ENCODE measurements around the gene HOPX.

HOPX gene

DNA sequence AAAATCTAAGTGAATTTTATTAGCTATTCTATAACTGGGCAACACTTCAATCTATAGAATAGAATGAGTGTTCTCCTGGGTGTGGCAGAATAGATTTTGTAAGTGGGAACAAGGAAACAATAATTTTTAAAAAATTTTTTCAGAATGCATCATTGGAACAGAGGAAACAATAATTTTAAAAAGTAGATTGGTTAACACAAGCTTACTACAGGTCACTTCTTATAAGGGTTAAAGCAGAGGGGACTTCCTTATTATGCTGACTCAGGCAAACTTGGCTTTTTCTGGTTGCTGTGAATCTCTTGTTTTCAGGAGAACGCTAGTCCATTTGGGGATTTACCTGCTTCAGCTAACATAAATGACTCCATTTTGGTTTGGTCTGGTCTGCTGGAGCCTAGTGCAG is 52.5 kb downstream of the HOPX start:
- Histone ChIP-seq H3K9me3 (ENCODE audit: severe bottlenecking) (peaks cover 4% of the 10 kb centered on the region), H3K27ac (no peak overlapping the region), H3K27me3 (ENCODE audit: insufficient read depth, low read depth, severe bottlenecking) (no peaks in the 10 kb centered on the region), H3K36me3 (no peaks in the 10 kb centered on the region), H3K4me3 (ENCODE audit: low read depth, low read length) (no peak overlapping the region)
- DNase-seq: no peak
- TF ChIP-seq, protein P1, sequence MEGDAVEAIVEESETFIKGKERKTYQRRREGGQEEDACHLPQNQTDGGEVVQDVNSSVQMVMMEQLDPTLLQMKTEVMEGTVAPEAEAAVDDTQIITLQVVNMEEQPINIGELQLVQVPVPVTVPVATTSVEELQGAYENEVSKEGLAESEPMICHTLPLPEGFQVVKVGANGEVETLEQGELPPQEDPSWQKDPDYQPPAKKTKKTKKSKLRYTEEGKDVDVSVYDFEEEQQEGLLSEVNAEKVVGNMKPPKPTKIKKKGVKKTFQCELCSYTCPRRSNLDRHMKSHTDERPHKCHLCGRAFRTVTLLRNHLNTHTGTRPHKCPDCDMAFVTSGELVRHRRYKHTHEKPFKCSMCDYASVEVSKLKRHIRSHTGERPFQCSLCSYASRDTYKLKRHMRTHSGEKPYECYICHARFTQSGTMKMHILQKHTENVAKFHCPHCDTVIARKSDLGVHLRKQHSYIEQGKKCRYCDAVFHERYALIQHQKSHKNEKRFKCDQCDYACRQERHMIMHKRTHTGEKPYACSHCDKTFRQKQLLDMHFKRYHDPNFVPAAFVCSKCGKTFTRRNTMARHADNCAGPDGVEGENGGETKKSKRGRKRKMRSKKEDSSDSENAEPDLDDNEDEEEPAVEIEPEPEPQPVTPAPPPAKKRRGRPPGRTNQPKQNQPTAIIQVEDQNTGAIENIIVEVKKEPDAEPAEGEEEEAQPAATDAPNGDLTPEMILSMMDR (IDR thresholded peaks at IDR 0.05; ENCODE audit: low read depth, low read length): no peak

DNA sequence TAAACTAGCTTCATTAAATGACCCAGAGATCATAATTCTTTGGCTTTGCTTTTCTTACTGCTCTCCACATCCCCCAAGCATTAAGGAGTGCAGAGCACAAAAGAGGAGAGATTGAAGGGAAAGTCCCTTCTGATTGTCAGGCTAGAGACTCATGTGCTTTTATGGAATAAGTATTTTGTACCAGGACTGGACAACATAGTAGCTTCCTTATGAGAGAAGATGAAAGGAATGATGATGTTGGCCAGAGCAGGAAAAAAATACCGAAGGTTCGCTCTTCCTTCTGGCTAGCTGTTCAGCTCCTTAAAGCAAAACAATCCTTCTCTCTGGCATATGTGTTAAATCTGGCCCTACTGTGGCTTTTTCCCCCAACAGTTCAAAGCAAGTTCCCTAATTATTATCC is 53.1 kb downstream of the HOPX start:
- Histone ChIP-seq H3K9me3 (ENCODE audit: severe bottlenecking) (peaks cover 4% of the 10 kb centered on the region), H3K27me3 (ENCODE audit: insufficient read depth, low read depth, severe bottlenecking) (no peaks in the 10 kb centered on the region), H3K4me3 (ENCODE audit: low read depth, low read length) (no peak overlapping the region), H3K36me3 (no peaks in the 10 kb centered on the region), H3K27ac (no peak overlapping the region)
- TF ChIP-seq, protein P1 (IDR thresholded peaks at IDR 0.05; ENCODE audit: low read depth, low read length): no peak
- no peak for DNase-seq

DNA sequence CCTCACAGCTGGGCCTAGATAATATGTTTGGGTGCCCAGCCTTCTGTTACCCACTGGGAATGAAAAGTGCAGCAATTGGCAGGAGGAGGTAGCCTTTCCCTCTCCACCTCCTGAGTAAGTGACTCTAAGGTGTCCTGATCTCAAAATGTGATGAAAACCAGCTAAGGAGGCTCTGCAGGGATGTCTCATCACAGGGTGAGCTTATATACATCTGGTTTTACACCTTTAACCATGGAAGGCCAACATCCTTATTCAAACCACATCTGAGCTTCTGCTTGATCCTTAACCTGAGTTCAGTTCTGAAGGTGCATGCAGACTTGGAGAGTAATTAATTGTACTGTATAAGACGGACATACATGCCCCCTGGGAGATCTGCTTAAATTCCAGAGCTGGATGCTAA is 53.7 kb downstream of the HOPX start:
- H3K27ac ChIP-seq: no peak overlapping the region
- H3K36me3 ChIP-seq: no peaks in the 10 kb centered on the region
- no peak overlapping the region for H3K4me3 ChIP-seq (ENCODE audit: low read depth, low read length)
- no peaks in the 10 kb centered on the region for H3K27me3 ChIP-seq (ENCODE audit: insufficient read depth, low read depth, severe bottlenecking)
- TF ChIP-seq, protein P1 (IDR thresholded peaks at IDR 0.05; ENCODE audit: low read depth, low read length): no peak
- DNase-seq: no peak
- peaks cover 4% of the 10 kb centered on the region for H3K9me3 ChIP-seq (ENCODE audit: severe bottlenecking)

DNA sequence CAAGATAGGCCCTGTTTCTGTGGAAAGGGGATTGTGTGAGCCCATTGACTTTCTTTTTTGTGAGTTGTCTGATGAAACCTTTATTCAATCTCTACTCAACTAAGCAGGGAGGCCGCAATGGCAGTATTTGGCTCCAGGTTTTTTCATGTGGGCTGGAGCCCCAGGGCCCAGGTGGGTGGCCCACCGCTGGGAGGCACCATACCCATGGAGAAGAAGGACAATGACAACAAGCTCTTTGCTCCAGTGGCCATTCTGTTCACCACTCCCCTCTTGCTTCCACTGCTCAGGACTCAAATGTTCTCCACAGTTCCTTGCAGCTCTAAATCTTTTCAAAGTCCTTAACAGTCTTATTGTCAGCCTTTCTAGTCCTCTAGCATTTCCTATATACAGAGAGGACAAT is 54.1 kb downstream of the HOPX start:
- TF ChIP-seq, protein P1 (IDR thresholded peaks at IDR 0.05; ENCODE audit: low read depth, low read length): peak; percentile 53
- Histone ChIP-seq H3K36me3 (no peaks in the 10 kb centered on the region), H3K27me3 (ENCODE audit: insufficient read depth, low read depth, severe bottlenecking) (no peaks in the 10 kb centered on the region), H3K27ac (no peak overlapping the region), H3K9me3 (ENCODE audit: severe bottlenecking) (peaks cover 4% of the 10 kb centered on the region), H3K4me3 (ENCODE audit: low read depth, low read length) (no peak overlapping the region)
- peak; percentile 18 for DNase-seq

DNA sequence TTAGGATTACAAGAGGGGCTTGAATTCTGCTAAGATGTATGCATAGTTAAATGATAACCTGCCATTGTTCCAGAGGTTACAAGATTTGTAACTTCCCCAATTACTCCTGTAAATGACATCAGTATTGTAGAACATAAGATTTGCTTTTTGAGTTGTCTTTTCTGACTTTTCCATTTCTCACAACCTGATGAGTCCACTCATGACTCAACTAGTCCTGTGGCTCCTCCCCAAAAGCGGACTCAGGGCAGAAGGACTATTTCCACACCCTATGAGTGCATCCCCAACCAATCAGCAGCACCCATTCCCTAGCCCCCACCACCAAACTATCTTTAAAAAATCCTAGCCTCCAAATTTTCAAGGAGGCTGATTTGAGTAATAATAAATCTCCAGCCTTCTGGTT is 54.7 kb downstream of the HOPX start:
- H3K9me3 ChIP-seq (ENCODE audit: severe bottlenecking): peaks cover 4% of the 10 kb centered on the region
- no peak for DNase-seq
- H3K36me3 ChIP-seq: no peaks in the 10 kb centered on the region
- no peaks in the 10 kb centered on the region for H3K27me3 ChIP-seq (ENCODE audit: insufficient read depth, low read depth, severe bottlenecking)
- no peak overlapping the region for H3K27ac ChIP-seq
- H3K4me3 ChIP-seq (ENCODE audit: low read depth, low read length): no peak overlapping the region
- TF ChIP-seq, protein P1 (IDR thresholded peaks at IDR 0.05; ENCODE audit: low read depth, low read length): no peak

DNA sequence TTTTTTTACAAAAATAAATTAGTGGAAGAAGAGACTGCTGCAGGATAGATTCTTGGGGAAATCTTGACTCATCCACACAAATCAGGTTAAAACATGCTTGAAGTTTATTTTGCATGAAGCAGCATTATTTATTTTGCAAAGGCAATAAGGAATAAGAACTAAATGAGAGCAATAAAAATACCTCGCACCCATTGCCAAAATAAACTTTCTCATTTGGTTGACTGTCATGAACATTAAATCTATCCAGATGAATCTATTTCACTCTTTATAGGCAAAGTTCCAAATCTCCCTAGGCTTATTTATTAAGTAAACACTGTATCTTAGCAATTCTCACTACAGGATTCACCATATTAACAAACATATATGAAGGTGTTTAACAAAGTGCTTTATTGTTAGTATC is 58.9 kb downstream of the HOPX start:
- Histone ChIP-seq H3K9me3 (ENCODE audit: severe bottlenecking) (peaks cover 4% of the 10 kb centered on the region), H3K36me3 (no peaks in the 10 kb centered on the region), H3K27ac (no peak overlapping the region), H3K27me3 (ENCODE audit: insufficient read depth, low read depth, severe bottlenecking) (no peaks in the 10 kb centered on the region), H3K4me3 (ENCODE audit: low read depth, low read length) (no peak overlapping the region)
- DNase-seq: no peak
- TF ChIP-seq, protein P1 (IDR thresholded peaks at IDR 0.05; ENCODE audit: low read depth, low read length): no peak

Measured in WERI-Rb-1 (cell line).